Myometrial cell (primary cell): Measurements from ENCODE around the gene C16orf54. TPM values are rescaled to one million over a fixed set of nuclear protein-coding genes. Genes with fewer than 3 reads are reported as not detected.

Experiments
- total RNA-seq: library from RNA; depleted of rRNA; stranded (reverse); fragments of >200 nt; gene quantifications from 2 replicates; pipeline ENCODE4 v1.2.3, GENCODE V29; 2015

C16orf54 gene
- total RNA-seq = not detected in 2 replicates

GRCh38 chr16:29745853-29746345, at the start of gene C16orf54:
TSS of gene C16orf54 (minus strand) at chr16:29745990. CDS start at chr16:29744951, 1,039 bp downstream.

GRCh38 chr16:29790183-29790948, 44.6 kb upstream of the C16orf54 start, which contains the start of gene KIF22:
TSS of gene KIF22 (plus strand) at chr16:29790751. CDS start at chr16:29790760, 9 bp downstream.

GRCh38 chr16:29777576-29778350, 32.0 kb upstream of the C16orf54 start, which contains the start of gene ZG16:
TSS of gene ZG16 (plus strand) at chr16:29778256. CDS start at chr16:29779267, 1,011 bp downstream.

Other genes starting within 250 kb of the C16orf54 start
- gene NPIPB12, start 239.6 kb downstream of the C16orf54 start, total RNA-seq = 5.5 and 7.2 TPM in 2 replicates
- gene SPN, start 82.7 kb downstream of the C16orf54 start, total RNA-seq = not detected in 2 replicates
- gene QPRT, start 66.8 kb downstream of the C16orf54 start, total RNA-seq = 219 and 276 TPM in 2 replicates
- not detected in 2 replicates for gene ZG16, start 32.3 kb upstream of the C16orf54 start, total RNA-seq
- 64.2 and 82.5 TPM in 2 replicates for gene KIF22, start 44.8 kb upstream of the C16orf54 start, total RNA-seq
- 161 and 174 TPM in 2 replicates for gene MAZ, start 60.5 kb upstream of the C16orf54 start, total RNA-seq
- not detected in 2 replicates for gene PRRT2, start 66.2 kb upstream of the C16orf54 start, total RNA-seq
- gene PAGR1, start 70.2 kb upstream of the C16orf54 start, total RNA-seq = 32.1 and 32.6 TPM in 2 replicates
- gene MVP, start 74.5 kb upstream of the C16orf54 start, total RNA-seq = 367 and 369 TPM in 2 replicates
- 101 and 105 TPM in 2 replicates for gene CDIPT, start 117.2 kb upstream of the C16orf54 start, total RNA-seq
- 7.1 and 17.9 TPM in 2 replicates for gene SEZ6L2, start 153.6 kb upstream of the C16orf54 start, total RNA-seq
- 8.1 and 11.5 TPM in 2 replicates for gene ASPHD1, start 154.5 kb upstream of the C16orf54 start, total RNA-seq
- gene KCTD13, start 180.2 kb upstream of the C16orf54 start, total RNA-seq = 6.1 and 9.7 TPM in 2 replicates
- gene TMEM219, start 216.1 kb upstream of the C16orf54 start, total RNA-seq = 141 and 145 TPM in 2 replicates
- 36.9 and 38.3 TPM in 2 replicates for gene TAOK2, start 227.9 kb upstream of the C16orf54 start, total RNA-seq
- gene HIRIP3, start 249.6 kb upstream of the C16orf54 start, total RNA-seq = 12.1 and 13.8 TPM in 2 replicates